GM12891 (cell line): Measurements from ENCODE around the gene TMEM234. TPM values are rescaled to one million over a fixed set of nuclear protein-coding genes. Genes with fewer than 3 reads are reported as not detected.
"Not testable (repeated sequence)": the region's sequence is repeated elsewhere in the genome, so short reads cannot be mapped to it uniquely, and the experiment has no call there.

Experiments
- DNase-seq: peaks from one replicate; pipeline ENCODE4 v3.0.0; 2011; ENCODE audit warnings: low spot score; ENCODE audit not compliant: insufficient read length
- FAIRE-seq: peaks from 2 replicates; lab custom pipeline; 2011; peaks lifted over from hg19 to GRCh38; lab: Jason Lieb, UNC
- PAX5 ChIP-seq: IDR thresholded peaks from 2 replicates; pipeline ENCODE4 v1.6.1; 2011; ENCODE audit warnings: low read length, moderate library complexity, mild to moderate bottlenecking; ENCODE audit not compliant: insufficient read depth, severe bottlenecking
- POLR2A ChIP-seq: IDR thresholded peaks from 2 replicates; pipeline ENCODE4 v1.6.1; 2011; ENCODE audit warnings: low read depth, low read length, control low read depth
- POLR2AphosphoS5 ChIP-seq: IDR thresholded peaks from 2 replicates; pipeline ENCODE4 v1.6.1; 2011; ENCODE audit warnings: low read depth, low read length, control low read depth
- POU2F2 ChIP-seq: IDR thresholded peaks from 2 replicates; pipeline ENCODE4 v1.6.1; 2011; ENCODE audit warnings: low read depth, mild to moderate bottlenecking, control low read depth, low read length, moderate library complexity
- SPI1 ChIP-seq: IDR thresholded peaks from 2 replicates; pipeline ENCODE4 v1.6.1; 2011; ENCODE audit warnings: low read depth, low read length, control low read depth
- TAF1 ChIP-seq: IDR thresholded peaks from 2 replicates; pipeline ENCODE4 v1.6.1; 2011; ENCODE audit warnings: low read depth, low read length, control low read depth
- polyA plus RNA-seq: library from polyadenylated mRNA; unstranded; fragments of >200 nt; gene quantifications from one replicate; pipeline ENCODE4 v1.2.1, GENCODE V29; 2012; ENCODE audit warnings: low read depth, missing spikeins, inconsistent platforms; ENCODE audit not compliant: missing spikeins

TMEM234 gene
- polyA plus RNA-seq, result 10.9 TPM

- peak; percentile 25; the same call in 1 of the 2 replicates for TF ChIP-seq SPI1
- no peak for TF ChIP-seq POU2F2
- TF ChIP-seq PAX5, result no peak
- TF ChIP-seq POLR2A, result peak; percentile 87
- peak; percentile 86 for TF ChIP-seq TAF1
- peak; percentile 90 for TF ChIP-seq POLR2AphosphoS5
- peak; percentile 95 for FAIRE-seq
- peak; percentile 92 for DNase-seq
Measured at GRCh38 chr1:32221980-32222755, at the start of gene TMEM234, which contains the start of gene EIF3I. TSS of gene TMEM234 (minus strand) at chr1:32222353. CDS start at chr1:32222322, 31 bp downstream. TSS of gene EIF3I (plus strand) at chr1:32222407. CDS start at chr1:32222442, 35 bp downstream.

DNA sequence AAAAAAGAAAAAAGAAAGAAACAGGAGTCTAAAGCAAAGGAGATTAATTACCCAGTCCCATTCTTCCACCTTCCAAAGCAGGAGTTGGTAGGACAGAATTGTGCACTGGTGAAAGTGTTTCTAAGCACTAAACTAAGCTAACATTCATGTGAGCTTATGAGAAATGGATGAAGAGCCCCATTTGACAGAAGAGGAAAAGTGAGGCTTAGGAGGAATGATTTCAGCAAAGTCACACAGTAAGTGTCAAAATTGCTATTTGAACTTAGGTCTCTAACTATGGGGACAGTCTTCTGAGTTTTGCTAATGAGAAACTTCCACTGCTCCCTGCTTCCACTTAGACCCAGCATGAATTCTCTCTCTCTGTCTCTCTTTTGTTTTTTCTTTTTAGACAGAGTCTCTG is 47.6 kb upstream of the TMEM234 start:
- FAIRE-seq (peak; percentile 28), DNase-seq (no peak)
- no peak for TF ChIP-seq SPI1

DNA sequence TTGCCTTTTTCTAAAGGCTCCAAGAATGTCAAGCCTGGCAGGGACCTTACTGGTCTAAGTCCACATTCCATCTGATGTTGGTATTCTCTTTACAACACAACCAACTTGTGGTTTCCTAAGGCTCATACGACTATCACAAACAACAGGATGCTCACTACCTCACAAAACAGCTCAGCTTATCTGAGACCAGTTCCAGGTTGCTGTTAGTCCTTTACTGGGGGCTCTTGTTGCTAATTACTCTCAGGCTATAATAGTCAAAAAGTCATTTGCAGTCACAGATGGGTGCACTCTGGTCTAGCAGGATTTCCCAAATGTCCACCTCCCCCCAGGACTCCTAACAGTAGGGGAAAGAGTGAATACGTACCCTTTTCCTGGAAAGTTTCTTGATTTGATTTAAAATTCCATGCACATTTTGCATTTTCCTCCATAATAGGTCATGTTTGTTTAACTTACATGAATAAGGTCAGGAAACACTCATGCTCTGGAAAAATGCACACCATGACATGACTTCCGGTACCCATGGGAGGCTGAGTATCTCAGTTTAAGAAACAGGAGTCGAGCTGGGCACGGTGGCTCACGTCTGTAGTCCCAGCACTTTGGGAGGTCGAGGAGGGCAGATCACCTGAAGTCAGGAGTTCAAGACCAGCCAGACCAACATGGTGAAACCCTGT is 44.9 kb upstream of the TMEM234 start:
- DNase-seq (no peak), FAIRE-seq (peak; percentile 33)
- TF ChIP-seq POLR2AphosphoS5, result no peak
- TF ChIP-seq POU2F2, result no peak
- no peak for TF ChIP-seq POLR2A
- TF ChIP-seq PAX5, result peak; percentile 48
- TF ChIP-seq SPI1, result no peak
- TF ChIP-seq TAF1, result no peak

DNA sequence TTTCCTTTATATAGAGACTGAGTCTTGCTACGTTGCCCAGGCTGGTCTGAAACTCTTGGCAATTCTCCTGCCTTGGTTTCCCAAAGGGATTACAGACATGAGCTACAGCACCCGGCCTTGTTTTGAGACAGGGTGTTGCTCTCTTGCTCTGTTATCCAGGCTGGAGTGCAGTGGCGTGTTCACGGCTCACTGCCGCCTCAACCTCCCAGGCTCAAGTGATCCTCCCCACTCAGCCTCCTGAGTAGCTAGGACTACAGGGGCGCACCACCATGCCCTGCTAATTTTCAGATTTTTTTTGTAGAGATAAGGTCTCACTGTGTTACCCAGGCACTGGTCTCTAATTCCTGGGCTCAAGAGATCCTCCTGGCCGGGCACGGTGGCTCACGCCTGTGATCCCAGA is 43.7 kb upstream of the TMEM234 start:
- no peak for FAIRE-seq
- TF ChIP-seq TAF1 (no peak), POU2F2 (no peak), PAX5 (no peak), POLR2A (no peak), POLR2AphosphoS5 (no peak), SPI1 (no peak)
- no peak for DNase-seq

- FAIRE-seq (peak; percentile 78), DNase-seq (no peak)
- TF ChIP-seq POLR2A, result no peak
- no peak for TF ChIP-seq PAX5
Measured at GRCh38 chr1:32263744-32264143, 41.6 kb upstream of the TMEM234 start.

DNA sequence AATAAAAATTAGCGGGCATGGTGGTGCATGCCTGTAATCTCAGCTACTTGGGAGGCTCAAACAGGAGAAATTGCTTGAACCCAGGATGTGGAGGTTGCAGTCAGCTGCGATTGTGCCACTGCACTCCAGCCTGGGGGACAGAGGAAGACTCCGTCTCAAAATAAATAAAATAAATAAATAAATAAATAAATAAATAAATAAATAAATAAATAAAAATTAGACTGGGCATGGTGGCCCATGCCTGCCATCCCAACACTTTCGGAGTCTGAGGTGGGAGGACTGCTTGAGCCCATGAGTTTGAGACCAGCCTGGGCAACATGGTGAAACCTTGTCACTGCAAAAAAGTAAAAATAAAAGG is 41.1 kb upstream of the TMEM234 start:
- DNase-seq, FAIRE-seq: not testable (repeated sequence)

DNA sequence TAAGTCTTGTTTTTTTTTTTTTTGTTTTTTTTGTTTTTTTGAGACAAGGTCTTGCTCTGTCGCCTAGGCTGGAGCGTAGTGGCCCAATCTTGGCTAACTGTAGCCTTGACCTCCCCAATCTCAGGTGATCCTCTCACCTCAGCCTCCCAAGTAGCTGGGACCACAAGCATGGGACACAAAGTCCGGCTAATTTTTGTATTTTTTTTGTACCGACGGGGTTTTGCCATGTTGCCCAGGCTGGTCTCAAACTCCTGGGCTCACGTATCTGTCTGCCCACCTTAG is 35.0 kb upstream of the TMEM234 start:
- FAIRE-seq (no peak), DNase-seq (no peak)
- TF ChIP-seq POLR2AphosphoS5 (no peak), PAX5 (no peak), POU2F2 (no peak), POLR2A (no peak), SPI1 (no peak), TAF1 (no peak)

GRCh38 chr1:32256473-32257226 is 34.5 kb upstream of the TMEM234 start:
- DNase-seq, result no peak
- FAIRE-seq, result peak; percentile 78
- TF ChIP-seq TAF1 (no peak), POLR2AphosphoS5 (no peak), PAX5 (no peak), SPI1 (no peak), POLR2A (no peak), POU2F2 (no peak)

GRCh38 chr1:32255072-32256071 is 33.2 kb upstream of the TMEM234 start:
- no peak for TF ChIP-seq TAF1
- no peak for TF ChIP-seq POU2F2
- no peak for TF ChIP-seq POLR2A
- TF ChIP-seq PAX5, result no peak
- no peak for TF ChIP-seq SPI1
- TF ChIP-seq POLR2AphosphoS5, result no peak
- DNase-seq (no peak), FAIRE-seq (peak; percentile 89)
